ENCODE measurements around the gene ZNF584.

DNA sequence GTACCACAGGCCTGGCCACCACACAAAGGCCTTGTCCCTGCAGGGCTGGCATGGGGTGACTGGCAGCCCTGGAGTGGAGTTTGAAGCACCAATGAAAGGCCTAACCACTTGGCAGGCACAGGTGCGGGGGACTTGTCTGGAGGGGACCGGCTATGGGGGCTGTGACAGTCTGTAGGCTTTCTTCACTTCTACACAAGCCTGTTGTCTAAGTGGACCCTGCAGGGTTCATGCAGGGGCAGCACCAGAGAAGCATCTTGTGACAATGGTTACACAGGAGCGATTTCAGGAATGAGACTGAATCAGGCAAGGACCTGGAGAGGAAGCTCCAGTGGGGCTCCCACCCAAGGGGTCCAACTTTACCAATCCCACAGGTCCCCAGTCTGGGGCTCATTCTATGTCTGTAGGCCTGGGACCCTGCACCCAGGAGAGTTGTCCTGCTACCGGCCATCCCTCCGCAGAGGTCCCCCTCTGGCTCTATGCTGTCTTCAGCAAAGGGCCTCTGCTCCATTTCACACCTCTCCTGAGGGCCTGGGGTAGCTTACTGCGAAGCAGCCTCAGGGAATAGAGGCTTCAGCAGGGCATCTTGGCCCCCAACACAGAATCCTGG, 25.3 kb upstream of the ZNF584 start:
- TF ChIP-seq POLR2A (IDR thresholded peaks at IDR 0.05): no peak
- TF ChIP-seq, protein P1, sequence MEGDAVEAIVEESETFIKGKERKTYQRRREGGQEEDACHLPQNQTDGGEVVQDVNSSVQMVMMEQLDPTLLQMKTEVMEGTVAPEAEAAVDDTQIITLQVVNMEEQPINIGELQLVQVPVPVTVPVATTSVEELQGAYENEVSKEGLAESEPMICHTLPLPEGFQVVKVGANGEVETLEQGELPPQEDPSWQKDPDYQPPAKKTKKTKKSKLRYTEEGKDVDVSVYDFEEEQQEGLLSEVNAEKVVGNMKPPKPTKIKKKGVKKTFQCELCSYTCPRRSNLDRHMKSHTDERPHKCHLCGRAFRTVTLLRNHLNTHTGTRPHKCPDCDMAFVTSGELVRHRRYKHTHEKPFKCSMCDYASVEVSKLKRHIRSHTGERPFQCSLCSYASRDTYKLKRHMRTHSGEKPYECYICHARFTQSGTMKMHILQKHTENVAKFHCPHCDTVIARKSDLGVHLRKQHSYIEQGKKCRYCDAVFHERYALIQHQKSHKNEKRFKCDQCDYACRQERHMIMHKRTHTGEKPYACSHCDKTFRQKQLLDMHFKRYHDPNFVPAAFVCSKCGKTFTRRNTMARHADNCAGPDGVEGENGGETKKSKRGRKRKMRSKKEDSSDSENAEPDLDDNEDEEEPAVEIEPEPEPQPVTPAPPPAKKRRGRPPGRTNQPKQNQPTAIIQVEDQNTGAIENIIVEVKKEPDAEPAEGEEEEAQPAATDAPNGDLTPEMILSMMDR (IDR thresholded peaks at IDR 0.05): no peak
